AG09309 (cell line): ENCODE results near the gene ZNF343.
"Not testable (repeated sequence)": the region's sequence is repeated elsewhere in the genome, so short reads cannot be mapped to it uniquely, and the experiment has no call there.

Experiments
- DNase-seq: peaks from one replicate; pipeline ENCODE4 v3.0.0-alpha.2; 2010; ENCODE audit warnings: low read depth
- H3K4me3 ChIP-seq: 2 replicates; pipeline ENCODE4 v1.5.1; 2011; ENCODE audit warnings: mild to moderate bottlenecking, low read depth, low read length, moderate library complexity; ENCODE audit not compliant: control insufficient read depth
- CTCF ChIP-seq: IDR thresholded peaks from 2 replicates; pipeline ENCODE4 v1.5.1; 2011; ENCODE audit warnings: mild to moderate bottlenecking, low read depth, low read length, inconsistent platforms; ENCODE audit not compliant: insufficient read depth, control insufficient read depth; ENCODE audit errors: missing control alignments

Gene ZNF343

GRCh38 chr20:2509794-2510193 lies 1.1 kb upstream of the ZNF343 start:
- TF ChIP-seq CTCF: no peak
- H3K4me3 ChIP-seq: no peak overlapping the region
- DNase-seq: no peak

GRCh38 chr20:2509468-2509781 lies 710 bp upstream of the ZNF343 start:
- no peak for TF ChIP-seq CTCF
- H3K4me3 ChIP-seq: peak overlapping the region; percentile 91
- DNase-seq: no peak

- peak overlapping the region; percentile 91 for H3K4me3 ChIP-seq
- no peak for DNase-seq
- no peak for TF ChIP-seq CTCF
Observed at GRCh38 chr20:2507875-2508630, 662 bp downstream of the ZNF343 start.

- DNase-seq: no peak
- no peak for TF ChIP-seq CTCF
- peak overlapping the region; percentile 91 for H3K4me3 ChIP-seq
Observed at GRCh38 chr20:2507464-2507863, 1.3 kb downstream of the ZNF343 start.

- not testable (repeated sequence) for H3K4me3 ChIP-seq, DNase-seq
Observed at GRCh38 chr20:2506426-2506825, 2.3 kb downstream of the ZNF343 start.

- DNase-seq, H3K4me3 ChIP-seq: not testable (repeated sequence)
Observed at GRCh38 chr20:2504803-2505202, 3.9 kb downstream of the ZNF343 start.

GRCh38 chr20:2502808-2503384 lies 5.8 kb downstream of the ZNF343 start:
- not testable (repeated sequence) for DNase-seq, H3K4me3 ChIP-seq

- no peak for DNase-seq
- TF ChIP-seq CTCF: no peak
- H3K4me3 ChIP-seq: no peak overlapping the region
Observed at GRCh38 chr20:2485661-2486060, 23.1 kb downstream of the ZNF343 start.
